RCC 7860 (cell line): ENCODE data around the gene CA9.
A peak's percentile ranks its signal among the peaks of the same experiment; 100 is the strongest.

Source experiments
- DNase-seq: peaks from one replicate; pipeline ENCODE4 v3.0.0-alpha.2; 2015; ENCODE audit warnings: low spot score
- FAIRE-seq: peaks from 2 replicates; lab custom pipeline; 2012; peaks lifted over from hg19 to GRCh38; lab: Jason Lieb, UNC

The CA9 gene

DNA sequence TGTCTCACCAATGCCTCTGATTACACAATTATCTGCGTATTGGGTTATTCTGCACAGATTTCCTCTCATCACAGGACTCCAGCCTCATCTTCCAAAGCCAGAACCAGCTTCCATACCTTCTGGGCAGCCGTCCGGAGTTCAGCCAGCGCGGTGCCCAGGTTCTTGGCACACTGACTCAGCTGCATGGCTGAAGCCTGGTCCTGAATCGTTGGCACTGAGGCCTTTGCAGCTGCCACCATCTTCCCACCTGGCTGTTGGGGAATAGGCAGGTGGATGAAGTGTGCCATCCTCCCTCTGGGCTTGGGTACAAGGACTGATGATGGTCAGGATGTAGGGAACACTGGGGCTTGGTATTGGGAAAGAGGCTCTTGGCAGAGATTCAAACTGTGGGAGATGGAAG is 40.4 kb downstream of the CA9 start:
- DNase-seq (no peak), FAIRE-seq (no peak)

DNA sequence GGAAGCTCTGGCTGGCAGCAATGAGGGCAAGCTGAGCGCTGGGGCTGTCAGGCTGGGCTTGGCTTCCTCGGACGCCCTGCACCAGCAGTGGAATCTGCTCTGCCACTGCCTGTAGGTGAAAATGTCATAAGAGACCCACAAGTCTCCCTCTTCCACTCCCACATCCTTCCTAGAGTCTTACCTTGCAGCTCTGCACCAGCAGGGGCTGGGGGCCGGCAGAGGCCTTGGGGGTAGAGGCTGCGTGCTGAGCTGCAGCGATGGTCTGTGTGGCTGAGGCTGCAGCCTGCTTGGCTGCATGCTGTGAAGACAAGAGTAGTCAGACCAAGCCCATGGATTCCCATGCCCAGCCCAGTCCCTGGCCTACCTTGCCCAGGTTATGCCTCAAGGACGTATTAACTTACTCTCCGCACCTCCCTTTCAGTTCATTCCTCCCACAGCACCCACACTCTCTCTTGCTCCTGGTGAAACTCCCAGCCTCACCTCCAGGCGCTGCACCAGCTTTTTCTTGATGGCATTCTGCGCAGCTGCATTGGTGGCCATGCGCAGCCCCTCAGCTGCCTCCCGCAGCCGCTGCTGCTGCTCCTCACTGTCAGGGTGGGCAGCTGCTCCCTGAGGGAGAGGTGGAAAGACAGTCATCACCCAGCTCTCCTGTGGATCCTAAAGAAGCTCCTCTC is 41.0 kb downstream of the CA9 start:
- FAIRE-seq = no peak
- no peak for DNase-seq

DNA sequence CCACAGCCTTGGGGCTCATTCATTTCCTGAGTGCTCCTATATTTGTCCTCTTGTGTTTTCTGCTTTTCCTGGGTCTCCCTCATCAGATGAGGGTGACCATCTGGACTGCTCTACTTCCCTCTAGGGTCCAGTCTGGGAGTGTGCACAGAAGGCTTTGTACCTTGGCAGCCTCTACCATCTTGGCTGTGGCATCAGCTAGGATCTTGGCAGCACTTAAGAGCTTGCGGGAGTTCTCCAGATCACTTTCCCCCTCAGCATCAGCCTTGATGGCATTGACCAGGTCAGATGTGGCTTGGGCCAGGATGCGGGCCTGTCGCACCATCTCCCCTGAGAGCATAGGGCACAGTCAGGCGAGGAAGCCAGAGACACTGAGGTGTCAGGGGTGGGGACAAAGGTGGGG is 42.5 kb downstream of the CA9 start:
- FAIRE-seq = no peak
- DNase-seq = no peak

DNA sequence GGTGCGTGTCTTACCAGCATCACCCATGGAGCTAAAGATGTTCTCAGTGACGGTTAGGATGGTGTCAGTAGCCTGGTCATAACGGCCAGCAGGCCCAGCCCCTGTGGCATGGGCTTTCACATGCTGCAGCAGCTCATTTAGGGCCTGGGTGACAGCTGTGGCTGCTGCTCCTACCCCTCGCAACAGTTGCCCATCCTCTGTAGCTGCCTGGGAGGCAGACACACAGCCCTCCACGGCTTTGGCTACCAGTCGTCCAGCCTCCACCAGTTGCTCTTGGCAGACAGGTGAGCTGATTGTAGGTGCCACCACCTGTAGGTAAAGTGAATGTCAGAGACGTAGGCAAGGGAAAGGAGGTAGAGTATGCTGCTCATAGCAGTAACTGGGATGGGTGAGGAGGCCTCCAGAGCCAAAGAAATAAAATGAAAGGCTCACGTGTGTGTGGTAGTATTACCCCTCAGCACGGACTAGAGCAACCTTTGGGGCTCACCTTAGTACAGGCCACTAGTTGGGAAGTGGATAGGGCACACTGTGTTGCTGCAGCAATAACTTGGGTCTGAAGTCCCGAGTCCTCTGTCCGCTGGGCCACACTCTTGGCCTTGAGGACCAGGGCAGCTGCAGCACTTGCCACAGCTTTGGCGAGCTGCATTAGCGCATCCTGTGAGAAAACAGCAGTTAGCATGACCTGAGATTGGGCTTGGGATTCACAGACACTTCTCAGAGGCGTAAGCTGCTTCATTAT is 43.6 kb downstream of the CA9 start:
- FAIRE-seq (no peak), DNase-seq (no peak)

DNA sequence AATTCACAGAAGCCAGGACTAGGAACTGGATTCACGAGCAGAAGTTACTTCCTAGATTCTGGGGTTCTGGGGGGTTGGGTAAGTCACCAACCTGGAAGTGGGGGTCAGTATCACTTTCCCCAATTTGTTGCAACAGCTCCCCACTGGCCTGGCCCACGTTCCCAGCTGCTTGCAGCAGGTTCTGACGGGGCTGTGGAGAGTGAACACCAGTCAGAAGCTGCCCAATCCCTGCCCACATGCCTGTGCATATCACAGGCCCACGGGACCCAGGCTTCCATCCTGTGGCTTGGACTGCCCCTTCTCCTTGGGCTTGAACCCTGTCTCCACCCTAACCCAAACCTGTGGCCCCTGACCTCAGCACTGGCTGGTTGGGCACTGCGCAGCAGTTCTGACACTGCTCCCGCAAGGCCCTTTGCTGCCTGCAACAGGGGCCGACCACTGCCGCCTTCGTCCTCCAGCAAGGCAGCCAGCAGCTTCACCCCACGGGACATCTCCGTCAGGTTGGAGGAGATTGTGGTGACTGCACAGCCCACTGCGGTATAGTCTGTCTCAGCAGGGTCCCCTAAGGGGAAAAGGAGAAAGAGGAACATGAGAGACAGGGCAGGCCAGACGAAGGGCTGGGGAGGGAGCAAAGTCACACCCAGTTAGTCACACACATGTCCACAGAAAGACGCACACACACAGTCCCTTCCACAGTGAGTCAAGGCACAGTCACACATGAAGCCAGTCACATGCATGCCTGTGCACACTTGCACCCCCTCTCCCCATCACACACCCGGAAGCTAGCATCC is 45.2 kb downstream of the CA9 start:
- DNase-seq = no peak
- FAIRE-seq = no peak

DNA sequence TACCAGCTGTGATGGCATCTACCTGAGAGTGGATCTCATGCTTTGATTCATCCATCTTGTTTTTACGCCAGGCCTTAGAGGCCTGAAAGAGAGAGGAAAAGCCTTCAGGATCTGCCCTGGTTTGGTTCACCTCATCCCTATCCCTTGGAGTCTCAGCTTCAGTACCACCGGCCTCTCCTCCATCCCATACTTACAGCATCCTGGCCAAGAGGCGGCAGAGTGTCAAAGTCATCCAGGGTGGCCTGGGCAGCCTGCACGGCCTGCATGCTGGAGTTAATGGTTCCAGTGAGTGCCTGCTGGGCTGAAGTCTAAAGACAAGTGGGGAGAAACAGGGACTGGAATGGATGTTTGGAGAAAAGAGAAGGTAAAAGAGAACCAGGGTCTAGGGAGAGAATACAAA is 45.8 kb downstream of the CA9 start:
- no peak for DNase-seq
- no peak for FAIRE-seq

DNA sequence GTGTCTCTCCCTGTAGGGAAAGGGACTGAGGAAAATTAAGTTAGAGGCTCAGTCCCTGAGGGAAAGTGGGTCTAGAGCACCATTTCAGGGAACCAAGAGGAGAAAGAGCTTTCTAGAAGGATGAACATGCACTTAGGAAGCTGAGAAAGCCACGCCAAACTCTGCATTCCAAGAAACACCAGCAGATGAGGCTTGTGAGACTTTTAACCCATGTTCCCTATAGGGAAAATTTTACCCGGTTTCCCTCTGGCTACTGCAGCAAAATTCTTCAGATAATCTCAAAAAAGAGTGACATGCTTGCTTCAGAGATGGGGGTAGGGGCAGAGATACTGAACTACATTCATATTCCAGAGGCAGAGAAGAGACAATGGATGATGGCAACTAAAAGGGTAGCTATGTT is 49.7 kb downstream of the CA9 start:
- no peak for FAIRE-seq
- DNase-seq = no peak

DNA sequence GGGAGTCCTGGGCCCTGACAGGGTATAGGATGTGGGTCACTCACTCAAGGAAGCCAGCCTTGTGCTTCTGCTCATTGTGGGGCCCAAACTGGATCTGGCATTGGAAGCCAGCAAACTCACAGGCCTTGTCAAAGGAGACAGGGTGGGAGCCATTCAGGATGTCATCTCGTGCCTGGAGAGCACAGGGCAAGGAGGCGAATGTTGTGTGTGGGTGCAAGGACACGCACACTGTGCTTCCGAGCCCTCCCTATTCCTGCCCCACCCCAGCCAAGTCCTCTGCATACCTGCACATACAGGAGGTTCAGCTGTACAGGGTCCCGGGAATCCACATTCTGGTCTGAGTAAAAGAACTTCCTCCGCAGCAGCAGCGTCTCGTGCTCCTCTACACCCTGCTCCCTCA is 50.2 kb downstream of the CA9 start:
- DNase-seq (no peak), FAIRE-seq (no peak)

DNA sequence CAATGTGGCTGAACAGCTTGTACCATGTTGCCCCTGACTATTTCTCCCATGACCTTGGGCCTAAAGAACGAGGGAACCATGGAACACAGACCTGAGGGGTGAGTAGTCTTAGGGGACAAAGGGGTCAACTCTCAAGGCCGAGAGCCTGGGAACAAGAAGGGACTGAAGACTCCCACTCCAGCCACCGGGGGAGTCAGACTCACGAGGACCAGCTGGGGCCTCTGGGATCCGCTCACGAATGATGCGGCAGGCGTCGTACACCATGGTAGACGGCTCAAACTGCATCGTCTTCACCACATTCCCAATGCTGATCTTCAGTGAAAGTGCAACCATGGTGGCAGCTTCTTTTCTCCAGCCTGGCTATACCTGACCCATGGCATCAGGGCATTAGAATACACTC is 51.6 kb downstream of the CA9 start:
- FAIRE-seq (no peak), DNase-seq (no peak)

DNA sequence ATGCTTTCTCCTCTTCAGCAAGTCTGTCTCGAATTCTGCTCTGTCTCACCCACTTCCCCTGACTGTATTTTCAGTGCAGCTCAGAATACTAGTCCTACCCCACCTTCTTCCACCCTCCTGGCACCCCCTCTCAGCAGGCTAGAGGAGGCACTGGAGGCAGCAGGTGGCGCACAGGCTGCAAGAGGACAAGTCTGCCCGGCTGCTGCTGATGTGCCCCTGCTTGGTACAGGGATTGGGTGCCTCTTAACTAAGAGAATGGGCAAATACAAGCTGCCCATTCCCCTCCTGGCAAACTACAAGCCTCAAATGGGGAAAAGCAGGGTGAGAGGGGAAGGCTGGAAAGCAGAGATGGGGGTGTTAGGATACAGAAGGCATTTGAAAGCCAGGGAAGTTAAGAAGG is 53.2 kb downstream of the CA9 start:
- DNase-seq (no peak), FAIRE-seq (no peak)

DNA sequence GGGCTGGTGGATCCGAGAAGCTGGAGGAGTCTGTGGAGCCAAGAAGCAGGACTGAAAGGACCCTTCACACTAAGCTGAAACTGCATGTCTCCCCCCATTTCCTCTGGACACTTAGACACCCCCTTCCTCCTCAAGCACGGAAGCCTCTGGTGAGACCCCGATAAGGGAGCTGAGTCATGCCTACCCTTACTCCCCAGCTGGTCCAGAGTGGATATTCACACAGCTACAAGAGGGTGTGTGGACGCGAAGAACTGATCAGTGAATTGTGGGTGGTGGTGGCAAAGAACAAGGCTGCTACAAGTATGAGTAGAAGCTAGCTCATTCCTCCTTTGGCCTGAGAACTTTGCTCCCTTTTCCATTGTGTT is 53.9 kb downstream of the CA9 start:
- FAIRE-seq (peak; percentile 14), DNase-seq (no peak)

DNA sequence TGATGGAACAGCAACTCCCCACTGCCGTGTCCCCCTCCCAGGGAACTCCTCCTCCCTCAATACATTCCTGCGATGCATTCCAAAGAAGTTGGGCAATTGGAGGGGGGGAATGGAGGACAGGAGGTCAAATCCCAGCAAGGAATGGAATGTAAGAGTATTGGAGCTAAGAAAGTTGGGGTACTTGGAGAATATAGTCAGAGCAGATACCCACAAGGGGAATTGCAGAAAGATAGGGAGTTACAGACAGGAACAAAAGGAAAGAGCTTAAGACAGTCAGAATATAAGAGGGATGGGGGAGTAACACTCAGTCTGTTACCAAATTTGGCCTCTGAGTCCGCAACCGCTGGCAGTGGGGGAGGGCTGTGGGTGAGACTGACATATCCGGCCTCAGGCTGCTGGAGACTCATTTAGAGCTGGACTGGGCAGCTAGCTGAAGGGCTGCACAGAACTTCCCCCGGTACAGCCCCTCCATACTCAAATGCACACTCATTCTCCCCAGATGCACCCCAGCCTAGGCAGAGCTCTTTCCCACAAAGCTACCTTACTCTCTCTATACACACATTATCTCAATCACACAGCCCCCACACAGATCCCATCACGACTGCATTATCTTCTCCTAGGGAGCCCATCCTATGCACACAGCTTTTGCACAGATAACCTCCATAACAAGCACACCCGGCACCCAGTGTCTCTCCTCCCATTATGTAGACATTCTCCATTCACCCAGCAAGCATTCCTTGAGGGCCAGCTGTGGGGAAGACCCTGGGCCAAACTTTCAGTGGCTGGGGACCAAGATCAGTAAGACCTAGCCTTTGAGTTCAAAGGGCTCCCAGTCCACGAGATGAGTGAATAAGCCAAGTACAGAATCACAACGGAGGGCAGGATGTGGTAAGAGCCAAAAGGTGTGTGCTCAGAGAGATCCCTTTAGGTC is 54.6 kb downstream of the CA9 start:
- FAIRE-seq (no peak), DNase-seq (peak; percentile 69)

DNA sequence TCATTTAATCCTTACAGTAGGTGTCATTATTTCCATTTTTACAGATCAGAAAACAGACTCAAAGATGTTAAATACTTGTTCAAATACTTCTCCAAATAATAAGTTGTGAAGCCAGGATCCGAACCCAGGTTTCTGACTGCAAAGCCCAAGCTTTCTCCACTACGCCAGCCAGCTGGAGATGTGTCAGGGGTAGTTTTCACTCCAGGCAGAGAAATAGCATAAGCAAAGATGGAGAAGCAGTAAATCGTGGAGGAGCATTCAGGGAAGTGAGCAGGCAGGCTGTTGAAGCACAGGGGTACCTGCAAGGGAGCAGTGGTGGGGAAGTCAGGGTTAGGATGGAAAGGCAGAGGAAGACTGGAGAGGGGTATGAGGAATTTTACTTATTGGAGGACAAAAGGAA is 55.4 kb downstream of the CA9 start:
- DNase-seq (no peak), FAIRE-seq (no peak)

DNA sequence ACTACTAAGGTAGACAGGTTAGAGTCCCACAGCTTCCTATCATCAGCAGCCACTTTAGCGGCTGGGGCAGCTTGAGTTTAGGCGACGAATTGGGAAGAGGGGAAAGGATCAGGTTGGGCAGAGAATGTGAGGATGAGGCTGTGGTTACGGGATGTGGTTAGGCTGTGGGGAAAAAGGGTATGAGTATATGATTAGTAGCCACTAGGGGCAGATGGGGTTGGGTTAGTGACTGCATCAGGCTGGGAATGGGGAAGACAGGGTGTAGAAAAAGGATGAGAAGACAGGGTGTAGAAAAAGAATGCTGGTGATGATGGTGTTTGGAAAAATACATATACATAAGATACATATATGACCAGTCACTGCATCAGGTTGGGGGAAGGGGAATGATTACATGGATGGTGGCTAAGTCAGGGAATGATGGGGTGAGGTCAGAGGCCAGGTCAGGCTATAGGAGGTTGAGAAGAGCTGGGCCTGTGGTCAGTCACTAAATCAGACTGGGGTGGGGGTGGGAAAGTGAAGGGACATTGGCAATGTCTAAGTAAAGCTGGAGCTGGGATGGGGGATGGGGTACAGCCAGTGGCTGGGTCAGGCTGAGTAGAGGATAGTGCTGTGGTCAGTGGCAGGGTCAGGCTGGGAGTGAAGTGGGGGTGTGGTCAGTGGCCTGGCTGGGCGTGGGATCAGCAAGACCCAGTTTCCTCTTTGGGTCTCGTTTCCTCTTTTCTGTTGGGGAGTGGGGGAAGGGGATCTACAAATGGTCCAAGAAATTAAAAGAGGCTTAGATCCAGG is 56.2 kb downstream of the CA9 start:
- FAIRE-seq (peak; percentile 74), DNase-seq (peak; percentile 83)

DNA sequence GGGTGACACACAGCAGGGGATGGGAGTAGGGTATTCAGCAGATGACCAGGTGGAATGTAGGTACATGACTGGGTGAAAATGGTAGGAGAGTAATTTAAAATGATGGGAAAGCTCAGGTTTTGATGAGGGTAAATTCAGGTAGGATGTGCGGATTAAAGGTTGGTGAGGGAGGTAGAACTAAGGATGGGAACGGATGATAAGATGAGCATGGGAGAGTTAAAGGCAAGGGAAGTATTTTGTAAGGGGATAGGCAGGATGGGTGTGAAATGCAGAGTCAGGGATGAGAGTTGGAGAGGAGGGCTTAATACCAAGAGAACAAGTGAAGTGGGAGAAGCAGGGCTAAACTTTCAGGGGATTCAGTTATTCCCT is 56.7 kb downstream of the CA9 start:
- no peak for FAIRE-seq

More for the DNA sequence above, 56.7 kb downstream of the CA9 start:
- no peak for DNase-seq
